GM12801 (cell line): ENCODE results near the gene FOXD1.

Experiments used
- CTCF ChIP-seq: IDR thresholded peaks from one replicate; pipeline ENCODE4 v1.5.1; 2011; ENCODE audit warnings: control low read depth; ENCODE audit not compliant: insufficient read length; ENCODE audit errors: extremely low read depth

Gene FOXD1

GRCh38 chr5:73442996-73443627 lies 5.5 kb downstream of the FOXD1 start:
- no peak for TF ChIP-seq CTCF

GRCh38 chr5:73442231-73442811 lies 6.3 kb downstream of the FOXD1 start:
- TF ChIP-seq CTCF: no peak

- no peak for TF ChIP-seq CTCF
Measured at GRCh38 chr5:73441378-73441777, 7.2 kb downstream of the FOXD1 start.

- TF ChIP-seq CTCF: no peak
Measured at GRCh38 chr5:73440262-73440661, 8.3 kb downstream of the FOXD1 start.

GRCh38 chr5:73438645-73439470 lies 9.7 kb downstream of the FOXD1 start:
- TF ChIP-seq CTCF: no peak

- TF ChIP-seq CTCF: no peak
Measured at GRCh38 chr5:73437777-73438644, 10.6 kb downstream of the FOXD1 start.
